ELR (cell line): ENCODE measurements around the gene ANKRD60.

Source experiments
- DNase-seq: peaks from one replicate; pipeline ENCODE4 v3.0.0-alpha.2; 2015; ENCODE audit warnings: low read depth

ANKRD60 gene

GRCh38 chr20:58228484-58229197 lies at the start of gene ANKRD60:
ANKRD60 (minus strand) TSS chr20:58228653; CDS start chr20:58228653, 0 bp downstream.
- peak; percentile 30 for DNase-seq

DNA sequence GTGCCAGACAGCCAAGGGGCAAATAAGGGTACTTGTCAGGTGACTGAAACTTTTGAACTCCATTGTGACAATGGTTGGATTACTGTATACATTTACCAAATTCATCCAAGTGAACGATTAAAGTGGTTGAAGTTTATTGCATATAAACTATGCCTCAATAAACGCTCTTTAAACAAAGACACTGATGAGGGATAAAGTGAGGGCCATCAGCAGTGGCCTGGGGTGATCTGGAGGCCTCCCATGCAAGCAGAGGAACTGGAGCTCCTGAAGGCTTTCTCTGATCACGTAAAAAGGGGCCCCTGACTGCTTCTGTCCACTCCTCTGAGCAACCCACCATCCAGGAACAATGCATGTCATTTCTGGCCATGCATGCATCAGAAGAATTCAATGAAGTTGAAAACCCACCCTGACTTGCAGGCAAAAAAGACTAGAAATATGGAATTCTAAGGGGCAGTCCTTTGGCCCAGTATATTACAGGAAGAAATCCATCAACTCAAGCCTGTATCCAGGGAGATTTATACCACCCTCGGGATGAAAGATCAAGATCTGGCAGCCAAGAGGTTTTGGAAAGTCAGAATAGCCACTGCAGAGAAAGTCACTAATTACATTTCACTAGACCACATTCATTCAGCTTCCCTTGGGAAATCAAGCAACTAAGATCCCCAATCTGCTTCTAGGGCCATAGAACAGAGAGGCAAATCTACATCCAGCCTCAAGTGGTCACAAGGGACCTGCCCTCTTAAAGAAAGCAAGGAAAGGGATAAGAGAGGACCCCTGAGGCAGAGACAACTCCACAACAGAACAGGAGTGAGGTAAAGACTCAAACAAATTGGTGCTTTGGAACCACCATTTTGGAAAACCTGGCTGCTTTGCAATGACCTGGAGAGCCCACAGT lies 49.4 kb upstream of the ANKRD60 start:
- no peak for DNase-seq

- DNase-seq = no peak
Measured at GRCh38 chr20:58277107-58277506, 48.7 kb upstream of the ANKRD60 start.

- DNase-seq = no peak
Measured at GRCh38 chr20:58274384-58274783, 45.9 kb upstream of the ANKRD60 start.

DNA sequence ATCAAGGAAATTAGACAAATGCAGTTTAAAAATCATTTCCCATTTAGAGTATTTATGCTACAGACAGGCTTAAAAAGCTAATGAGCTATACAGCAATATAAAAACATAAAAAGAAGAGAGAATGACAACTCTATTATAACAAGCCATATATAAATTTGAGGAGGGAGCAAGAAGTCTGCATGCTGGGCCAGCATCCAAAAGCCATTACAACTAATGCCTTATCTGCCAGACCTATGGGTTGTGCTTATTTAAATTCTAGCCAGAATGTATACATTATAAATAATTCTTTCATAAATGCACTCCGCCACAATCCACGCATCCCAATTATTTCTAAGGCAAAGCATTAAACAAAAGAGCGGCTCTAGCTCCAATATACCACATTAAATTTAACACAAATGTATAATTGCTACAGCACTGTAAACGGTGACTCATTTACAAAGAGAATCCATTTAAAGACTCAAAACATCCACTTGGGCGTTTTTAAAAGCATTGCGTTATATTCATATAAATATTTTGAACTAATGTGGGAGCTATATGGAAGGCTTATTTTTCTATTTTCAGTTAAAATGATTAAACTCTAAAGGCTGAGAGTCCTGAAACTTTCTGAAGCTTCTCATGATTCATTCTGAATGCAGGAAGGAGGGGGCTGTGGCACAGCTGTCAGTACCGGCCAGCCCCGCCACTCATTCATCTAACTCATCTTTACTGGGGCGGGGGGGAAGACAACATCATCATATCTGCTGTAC lies 43.3 kb upstream of the ANKRD60 start:
- no peak for DNase-seq

GRCh38 chr20:58268936-58269619 lies 40.6 kb upstream of the ANKRD60 start:
- DNase-seq = peak; percentile 46

- DNase-seq = no peak
Measured at GRCh38 chr20:58268421-58268821, 40.0 kb upstream of the ANKRD60 start.

- no peak for DNase-seq
Measured at GRCh38 chr20:58267389-58268215, 39.1 kb upstream of the ANKRD60 start.

GRCh38 chr20:58264271-58264670 lies 35.8 kb upstream of the ANKRD60 start:
- no peak for DNase-seq

DNA sequence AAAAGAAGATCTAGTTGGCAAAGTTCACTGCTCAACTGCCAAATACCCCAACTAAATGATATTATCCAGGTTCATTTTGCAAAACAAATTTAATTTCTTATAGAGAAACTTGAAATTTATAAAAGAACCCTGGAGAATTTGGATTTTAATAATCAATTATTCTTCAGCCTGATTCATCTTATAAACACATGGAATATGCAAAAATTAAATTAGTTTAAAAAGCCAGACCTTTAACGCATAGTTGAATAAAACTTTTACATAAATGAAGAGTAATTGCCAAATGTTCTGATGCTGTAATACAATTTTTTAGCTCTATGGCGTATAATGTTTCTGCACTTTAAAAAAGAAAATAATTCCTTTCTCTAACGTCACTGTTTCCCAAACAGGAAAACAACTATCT lies 33.2 kb upstream of the ANKRD60 start:
- no peak for DNase-seq

- DNase-seq = no peak
Measured at GRCh38 chr20:58260006-58260405, 31.6 kb upstream of the ANKRD60 start.

DNA sequence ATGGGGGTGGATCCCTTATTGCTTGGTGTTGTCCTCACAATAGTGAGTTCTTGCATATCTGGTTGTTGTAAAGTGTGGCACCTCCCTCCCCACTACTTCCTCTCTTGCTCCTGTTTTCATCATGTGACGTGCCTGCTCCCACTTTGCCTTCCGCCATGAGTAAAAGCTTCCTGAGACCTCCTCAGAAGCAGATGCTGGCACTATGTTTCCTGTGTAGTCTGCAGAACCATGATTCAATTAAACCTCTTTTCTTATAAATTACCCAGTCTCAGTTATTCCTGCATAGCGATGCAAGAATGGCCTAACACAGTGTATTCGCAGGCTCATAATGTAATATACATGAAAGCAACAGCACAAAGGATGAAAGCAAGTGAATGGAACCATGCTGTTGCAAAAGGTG lies 28.4 kb upstream of the ANKRD60 start:
- DNase-seq = no peak

- DNase-seq = no peak
Measured at GRCh38 chr20:58256307-58256706, 27.9 kb upstream of the ANKRD60 start.

DNA sequence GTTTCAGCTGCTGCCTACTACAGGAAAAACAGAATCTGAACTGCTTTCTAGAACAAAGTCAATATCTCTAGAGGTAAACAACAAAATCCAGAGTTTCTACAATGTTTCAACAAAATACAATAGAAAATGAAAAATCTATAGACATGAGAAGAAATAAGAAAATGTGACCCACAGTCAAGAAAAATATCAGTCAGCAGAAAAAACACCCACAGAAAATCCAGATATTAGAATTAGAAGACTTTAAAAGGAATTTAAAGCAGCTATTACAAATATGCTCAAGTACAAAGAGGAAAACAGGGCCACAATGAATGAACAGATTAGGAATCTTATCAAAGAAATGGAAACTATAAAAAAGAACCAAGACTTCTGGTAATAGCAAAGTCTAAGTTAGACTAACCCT lies 26.4 kb upstream of the ANKRD60 start:
- DNase-seq = no peak

GRCh38 chr20:58251979-58252591 lies 23.6 kb upstream of the ANKRD60 start:
- DNase-seq = peak; percentile 99

DNA sequence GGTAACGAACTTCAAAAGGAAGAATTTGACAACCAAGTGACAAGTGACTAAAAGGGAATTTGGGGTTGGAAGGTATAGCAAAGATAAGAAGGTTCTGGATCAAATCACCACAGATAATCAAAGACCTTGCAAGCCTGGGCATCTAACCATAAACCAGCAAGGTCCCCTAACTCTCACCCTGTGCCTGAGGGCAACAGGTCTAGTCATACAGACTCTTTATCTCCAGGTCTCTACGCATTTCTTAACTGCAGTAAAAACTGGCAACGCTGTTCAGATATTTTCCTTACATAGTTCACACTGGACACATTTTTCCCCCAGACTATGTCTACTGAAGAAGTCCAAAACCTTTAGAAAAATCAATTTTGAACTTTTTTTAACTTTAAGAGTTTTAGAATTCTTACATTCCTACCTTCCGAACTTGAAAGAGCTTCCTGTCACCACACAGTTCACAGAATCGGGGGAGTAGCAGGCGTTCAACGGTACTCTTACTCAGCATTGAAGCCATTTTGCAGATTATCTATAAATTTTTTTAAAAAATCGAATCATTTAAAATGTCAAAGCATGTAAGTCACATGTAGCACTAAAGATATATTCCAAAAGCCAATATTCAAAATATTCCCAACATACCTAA lies 23.0 kb upstream of the ANKRD60 start:
- no peak for DNase-seq

DNA sequence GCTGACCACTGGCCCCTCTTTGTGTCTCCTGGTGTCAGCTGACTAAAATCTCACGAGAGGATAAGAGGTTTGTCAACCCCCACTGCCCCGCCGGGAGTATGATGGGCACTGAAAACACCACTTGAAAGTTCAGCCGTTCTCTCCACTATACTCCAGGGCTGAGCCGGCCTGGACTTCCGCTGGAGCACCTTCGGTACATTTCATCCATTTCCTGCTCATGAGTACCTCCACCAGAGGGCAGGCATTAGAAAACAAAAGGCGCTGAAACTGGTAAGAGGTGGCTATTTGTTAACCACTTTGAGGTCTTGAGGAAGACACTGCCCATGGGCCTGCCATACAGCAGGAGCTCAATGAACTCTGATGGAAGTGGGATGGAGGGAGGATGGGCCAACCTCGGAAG lies 17.9 kb upstream of the ANKRD60 start:
- DNase-seq = peak; percentile 62

- DNase-seq = no peak
Measured at GRCh38 chr20:58245931-58246330, 17.5 kb upstream of the ANKRD60 start.

DNA sequence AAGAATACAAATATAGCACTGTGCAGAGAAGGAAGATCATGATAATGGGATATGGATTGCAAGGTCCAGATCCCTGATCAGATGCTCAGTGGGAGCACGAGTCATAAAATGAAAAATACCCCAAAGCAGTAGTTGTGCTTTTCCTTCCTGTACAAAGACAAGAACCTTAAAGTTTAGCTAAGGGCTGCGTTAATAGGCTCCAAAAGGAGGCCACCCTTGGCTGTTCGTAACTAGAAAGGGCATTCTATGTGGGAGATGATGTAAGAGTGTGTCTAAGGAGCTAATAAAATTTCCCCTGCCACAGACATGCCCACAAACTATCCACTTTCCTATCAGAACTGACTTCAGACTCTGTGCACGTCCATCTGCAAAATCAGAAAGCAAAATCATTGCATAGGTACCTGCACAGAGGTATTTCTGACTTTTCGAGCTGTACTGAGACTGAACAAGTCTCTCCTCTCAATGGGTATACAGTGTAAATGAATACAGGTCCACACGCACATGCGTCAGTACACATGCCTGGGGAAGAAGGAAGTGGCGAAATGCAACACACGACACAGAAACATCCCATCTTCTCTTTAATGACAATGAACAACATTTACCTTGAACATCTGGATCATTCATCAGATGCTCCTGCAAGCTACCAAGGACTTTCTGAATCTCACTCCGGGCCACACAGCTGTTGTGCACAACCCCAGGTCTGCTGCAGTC lies 16.9 kb upstream of the ANKRD60 start:
- DNase-seq = no peak
